ENCODE results near the gene MEP1A. TPM values are rescaled to one million over a fixed set of nuclear protein-coding genes. Genes with fewer than 3 reads are reported as not detected.
"Not testable (repeated sequence)": the region's sequence is repeated elsewhere in the genome, so short reads cannot be mapped to it uniquely, and the experiment has no call there.

The MEP1A gene
- not detected for polyA plus RNA-seq (2012; ENCODE audit: missing spikeins)

- DNase-seq (ENCODE audit: insufficient read length) (no peak), FAIRE-seq (no peak)
- TF ChIP-seq POLR2A (IDR thresholded peaks at IDR 0.05; ENCODE audit: low read depth, low read length) (no peak), TAF1 (IDR thresholded peaks at IDR 0.05; ENCODE audit: borderline replicate concordance, low read depth, low read length) (no peak), POLR2AphosphoS5 (IDR thresholded peaks at IDR 0.05; ENCODE audit: low read depth, low read length) (no peak)
Observed at GRCh38 chr6:46793138-46793537, at the start of gene MEP1A. Gene MEP1A (plus strand): TSS chr6:46793389. CDS start chr6:46793399, 10 bp downstream.

GRCh38 chr6:46743425-46744158, 49.6 kb upstream of the MEP1A start:
- DNase-seq (ENCODE audit: insufficient read length), result no peak
- TF ChIP-seq POLR2A (IDR thresholded peaks at IDR 0.05; ENCODE audit: low read depth, low read length) (no peak), TAF1 (IDR thresholded peaks at IDR 0.05; ENCODE audit: borderline replicate concordance, low read depth, low read length) (no peak), POLR2AphosphoS5 (IDR thresholded peaks at IDR 0.05; ENCODE audit: low read depth, low read length) (no peak)
- FAIRE-seq, result no peak

- not testable (repeated sequence) for DNase-seq (ENCODE audit: insufficient read length); FAIRE-seq
Observed at GRCh38 chr6:46744159-46744725, 48.9 kb upstream of the MEP1A start.

- FAIRE-seq (no peak), DNase-seq (ENCODE audit: insufficient read length) (no peak)
- TF ChIP-seq POLR2AphosphoS5 (IDR thresholded peaks at IDR 0.05; ENCODE audit: low read depth, low read length) (no peak), POLR2A (IDR thresholded peaks at IDR 0.05; ENCODE audit: low read depth, low read length) (no peak), TAF1 (IDR thresholded peaks at IDR 0.05; ENCODE audit: borderline replicate concordance, low read depth, low read length) (no peak)
Observed at GRCh38 chr6:46745973-46746372, 47.2 kb upstream of the MEP1A start.

GRCh38 chr6:46746696-46747095, 46.5 kb upstream of the MEP1A start, which contains the start of gene ANKRD66:
Gene ANKRD66 (plus strand): TSS chr6:46746933. CDS start chr6:46751949, 5,016 bp downstream.
- FAIRE-seq (no peak), DNase-seq (ENCODE audit: insufficient read length) (no peak)
- TF ChIP-seq TAF1 (IDR thresholded peaks at IDR 0.05; ENCODE audit: borderline replicate concordance, low read depth, low read length) (no peak), POLR2AphosphoS5 (IDR thresholded peaks at IDR 0.05; ENCODE audit: low read depth, low read length) (no peak), POLR2A (IDR thresholded peaks at IDR 0.05; ENCODE audit: low read depth, low read length) (no peak)

GRCh38 chr6:46748940-46749503, 44.2 kb upstream of the MEP1A start:
- TF ChIP-seq TAF1 (IDR thresholded peaks at IDR 0.05; ENCODE audit: borderline replicate concordance, low read depth, low read length), result no peak
- TF ChIP-seq POLR2A (IDR thresholded peaks at IDR 0.05; ENCODE audit: low read depth, low read length), result no peak
- TF ChIP-seq POLR2AphosphoS5 (IDR thresholded peaks at IDR 0.05; ENCODE audit: low read depth, low read length), result no peak
- FAIRE-seq (no peak), DNase-seq (ENCODE audit: insufficient read length) (no peak)

GRCh38 chr6:46749731-46750130, 43.5 kb upstream of the MEP1A start:
- TF ChIP-seq TAF1 (IDR thresholded peaks at IDR 0.05; ENCODE audit: borderline replicate concordance, low read depth, low read length) (no peak), POLR2A (IDR thresholded peaks at IDR 0.05; ENCODE audit: low read depth, low read length) (no peak), POLR2AphosphoS5 (IDR thresholded peaks at IDR 0.05; ENCODE audit: low read depth, low read length) (no peak)
- DNase-seq (ENCODE audit: insufficient read length) (no peak), FAIRE-seq (no peak)

- no peak for TF ChIP-seq POLR2AphosphoS5 (IDR thresholded peaks at IDR 0.05; ENCODE audit: low read depth, low read length)
- TF ChIP-seq TAF1 (IDR thresholded peaks at IDR 0.05; ENCODE audit: borderline replicate concordance, low read depth, low read length), result no peak
- TF ChIP-seq POLR2A (IDR thresholded peaks at IDR 0.05; ENCODE audit: low read depth, low read length), result no peak
- FAIRE-seq, result no peak
- no peak for DNase-seq (ENCODE audit: insufficient read length)
Observed at GRCh38 chr6:46751658-46752057, 41.5 kb upstream of the MEP1A start.

- no peak for FAIRE-seq
- DNase-seq (ENCODE audit: insufficient read length), result no peak
- TF ChIP-seq TAF1 (IDR thresholded peaks at IDR 0.05; ENCODE audit: borderline replicate concordance, low read depth, low read length), result no peak
- TF ChIP-seq POLR2A (IDR thresholded peaks at IDR 0.05; ENCODE audit: low read depth, low read length), result no peak
- no peak for TF ChIP-seq POLR2AphosphoS5 (IDR thresholded peaks at IDR 0.05; ENCODE audit: low read depth, low read length)
Observed at GRCh38 chr6:46755865-46756264, 37.3 kb upstream of the MEP1A start.

- TF ChIP-seq POLR2AphosphoS5 (IDR thresholded peaks at IDR 0.05; ENCODE audit: low read depth, low read length) (no peak), TAF1 (IDR thresholded peaks at IDR 0.05; ENCODE audit: borderline replicate concordance, low read depth, low read length) (no peak), POLR2A (IDR thresholded peaks at IDR 0.05; ENCODE audit: low read depth, low read length) (no peak)
- FAIRE-seq (no peak), DNase-seq (ENCODE audit: insufficient read length) (no peak)
Observed at GRCh38 chr6:46756469-46757213, 36.5 kb upstream of the MEP1A start.

GRCh38 chr6:46757214-46757596, 36.0 kb upstream of the MEP1A start:
- FAIRE-seq (no peak), DNase-seq (ENCODE audit: insufficient read length) (no peak)
- TF ChIP-seq POLR2A (IDR thresholded peaks at IDR 0.05; ENCODE audit: low read depth, low read length) (no peak), TAF1 (IDR thresholded peaks at IDR 0.05; ENCODE audit: borderline replicate concordance, low read depth, low read length) (no peak), POLR2AphosphoS5 (IDR thresholded peaks at IDR 0.05; ENCODE audit: low read depth, low read length) (no peak)
